Stomach (tissue), 9 donors: ENCODE measurements around the gene MAST3. TPM values are rescaled to one million over a fixed set of nuclear protein-coding genes. Genes with fewer than 3 reads are reported as not detected.
A peak's percentile ranks its signal among the peaks of the same experiment; 100 is the strongest.

ENCODE experiments used
- DNase-seq, 2 donors: peaks; one replicate each; pipeline versions ENCODE4 v3.0.0 to v3.0.0-alpha.2; 2013 to 2019
- H3K27ac ChIP-seq, 5 donors: fragments of 200-600 bp in 4 of 5; sonication (generic) in 4 of 5; one replicate each; pipeline ENCODE4 v1.5.1; 2013 to 2019; ENCODE audit warnings: mild to moderate bottlenecking in 1 of 5, moderate library complexity in 1 of 5
- H3K27me3 ChIP-seq, 3 donors: fragments of 200-600 bp; sonication (generic); one replicate each; pipeline ENCODE4 v1.5.1; 2017 to 2019; ENCODE audit warnings: mixed run types in 1 of 3
- H3K36me3 ChIP-seq, 4 donors: fragments of 200-600 bp; sonication (generic); 1 replicate in 3 of 4; 2 replicates in 1 of 4; pipeline ENCODE4 v1.5.1; 2016 to 2019
- H3K4me1 ChIP-seq, 4 donors: fragments of 200-600 bp; sonication (generic); one replicate each; pipeline ENCODE4 v1.5.1; 2016 to 2019
- H3K4me3 ChIP-seq, 4 donors: fragments of 200-600 bp; sonication (generic) in 3 of 4; one replicate each; pipeline ENCODE4 v1.5.1; 2016 to 2019; ENCODE audit warnings: mild to moderate bottlenecking in 1 of 4
- H3K9me3 ChIP-seq, 4 donors: fragments of 200-600 bp; sonication (generic); one replicate each; pipeline ENCODE4 v1.5.1; 2016 to 2019
- CTCF ChIP-seq, 7 experiments: fragments of 450-650 bp in 4 of 7; fragments of 200-600 bp in 3 of 7; sonication (generic) in 3 of 7; IDR thresholded peaks; one replicate each; pipeline ENCODE4 v1.5.1; 2016 to 2019; ENCODE audit warnings: antibody characterized with exemption in 7 of 7, control low read depth in 2 of 7, mild to moderate bottlenecking in 1 of 7
- EP300 ChIP-seq: sonication (generic); formaldehyde crosslinking; IDR thresholded peaks from one replicate; pipeline ENCODE4 v1.6.1; 2017; ENCODE audit warnings: antibody characterized with exemption
- POLR2A ChIP-seq, 4 donors: fragments of 450-650 bp; IDR thresholded peaks; one replicate each; pipeline ENCODE4 v1.6.1; 2016; ENCODE audit warnings: antibody characterized with exemption in 4 of 4, control low read depth in 2 of 4, mild to moderate bottlenecking in 1 of 4, moderate library complexity in 1 of 4
- POLR2AphosphoS5 ChIP-seq, 3 donors: sonication (generic); formaldehyde crosslinking; IDR thresholded peaks; one replicate each; pipeline ENCODE4 v1.6.1; 2016; ENCODE audit warnings: antibody characterized with exemption in 3 of 3
- WGBS, 5 donors: extraction: QIAGEN DNeasy Blood & Tissue Kit in 3 of 5; methylation state at CpG; one replicate each; pipeline versions ENCODE4 v1.1.5 to v1.1.7; 2013 to 2018; 5-methylcytosine and 5-hydroxymethylcytosine counted together
- intact Hi-C: fragments of 100-400 bp; cut with DNase I; formaldehyde crosslinking; loops from one replicate; pipeline ENCODE4 v1.15.1; 2023; ENCODE audit warnings: low total_unique reads
- polyA plus RNA-seq, 3 donors: library from polyadenylated mRNA; stranded (reverse); fragments of 200-250 nt; gene quantifications; one replicate each; pipeline ENCODE4 v1.2.3, GENCODE V29; 2013
- total RNA-seq, 5 donors: library from RNA; depleted of rRNA; stranded (reverse); fragments of >200 nt; gene quantifications; one replicate each; pipeline versions ENCODE4 v1.1.0 to v1.2.3, GENCODE V29; 2014 to 2016
- donor health status: healthy with polysubstance abuse.
- donor health status: Bipolar disorder and iron deficiency.
- donor health status: healthy.

The MAST3 gene
- total and polyA plus RNA-seq, 8 donors: 1.7 to 29.0 (median 6.9) TPM

- peak; percentile 26 to 85 for DNase-seq
- Histone ChIP-seq H3K4me3 (peak overlapping the region in 1 of 4 donors; percentile 1), H3K4me1 (peaks cover 49 to 70% (median 65%) of the 10 kb centered on the region in 4 donors), H3K27me3 (no peaks in the 10 kb centered on the region), H3K27ac (peak overlapping the region; percentile 72 to 96 (median 81)), H3K9me3 (no peaks in the 10 kb centered on the region), H3K36me3 (peaks cover 0 to 14% (median 4%) of the 10 kb centered on the region in 4 donors)
- 45 to 74% (median 56%) methylated on average over 14 to 43 of the region's 43 CpGs for WGBS, 5 donors
- TF ChIP-seq EP300: no peak
- peak in 1 of 3 donors; percentile 34 for TF ChIP-seq POLR2AphosphoS5 (IDR thresholded peaks at IDR 0.05)
- intact Hi-C loops: no loop called here
These were observed 57.8 kb downstream of the MAST3 start for GRCh38 chr19:18155095-18156087.

- H3K27me3 ChIP-seq: no peaks in the 10 kb centered on the region
- DNase-seq: no peak
- 74 to 89% (median 84%) methylated on average over 5 to 6 of the region's 6 CpGs for WGBS, 5 donors
These were observed 58.7 kb downstream of the MAST3 start for GRCh38 chr19:18156268-18156667.

GRCh38 chr19:18156841-18157464 lies 59.4 kb downstream of the MAST3 start:
- TF ChIP-seq CTCF (IDR thresholded peaks at IDR 0.05): no peak
- TF ChIP-seq EP300: no peak
- peak; percentile 18 to 58 (median 44) for TF ChIP-seq POLR2AphosphoS5 (IDR thresholded peaks at IDR 0.05)
- TF ChIP-seq POLR2A (IDR thresholded peaks at IDR 0.05): no peak
- Histone ChIP-seq H3K4me1 (peaks cover 58 to 76% (median 71%) of the 10 kb centered on the region in 4 donors), H3K27me3 (no peaks in the 10 kb centered on the region), H3K9me3 (no peaks in the 10 kb centered on the region), H3K27ac (peak overlapping the region; percentile 72 to 96 (median 81)), H3K36me3 (peaks cover 2 to 15% (median 7%) of the 10 kb centered on the region in 4 donors), H3K4me3 (no peak overlapping the region)
- intact Hi-C loops: no loop called here
- peak; percentile 95 to 97 for DNase-seq
- 21 to 34% (median 25%) methylated on average over 12 to 22 of the region's 22 CpGs for WGBS, 5 donors

More at GRCh38 chr19:18156268-18156667, 58.7 kb downstream of the MAST3 start:
- no peak for TF ChIP-seq CTCF (IDR thresholded peaks at IDR 0.05)
- TF ChIP-seq POLR2A (IDR thresholded peaks at IDR 0.05): no peak
- no peak for TF ChIP-seq POLR2AphosphoS5 (IDR thresholded peaks at IDR 0.05)
- no peak for TF ChIP-seq EP300
- peak overlapping the region; percentile 72 to 96 (median 81) for H3K27ac ChIP-seq
- peaks cover 57 to 76% (median 72%) of the 10 kb centered on the region in 4 donors for H3K4me1 ChIP-seq
- H3K9me3 ChIP-seq: no peaks in the 10 kb centered on the region
- peaks cover 0 to 11% (median 4%) of the 10 kb centered on the region in 4 donors for H3K36me3 ChIP-seq
- H3K4me3 ChIP-seq: peak overlapping the region in 1 of 4 donors; percentile 1
- intact Hi-C loops: no loop called here

- intact Hi-C loops: no loop called here
- Histone ChIP-seq H3K9me3 (no peaks in the 10 kb centered on the region), H3K27ac (peak overlapping the region; percentile 72 to 96 (median 81)), H3K36me3 (peaks cover 8 to 21% (median 13%) of the 10 kb centered on the region in 4 donors), H3K4me3 (no peak overlapping the region), H3K27me3 (no peaks in the 10 kb centered on the region), H3K4me1 (peaks cover 56 to 74% (median 70%) of the 10 kb centered on the region in 4 donors)
- WGBS, 5 donors: 19 to 36% (median 26%) methylated on average over 17 to 18 of the region's 18 CpGs
- peak in 1 of 2 donors; percentile 82 for DNase-seq
- TF ChIP-seq POLR2A (IDR thresholded peaks at IDR 0.05) (no peak), POLR2AphosphoS5 (IDR thresholded peaks at IDR 0.05) (no peak), EP300 (no peak), CTCF (IDR thresholded peaks at IDR 0.05) (no peak)
These were observed 60.0 kb downstream of the MAST3 start for GRCh38 chr19:18157465-18158063.
